Breast epithelium (tissue), 3 donors: ENCODE data around the gene ATP2B2.

ENCODE experiments used
- POLR2A ChIP-seq: fragments of 450-650 bp; IDR thresholded peaks from one replicate; pipeline ENCODE4 v1.6.1; 2016; ENCODE audit warnings: antibody characterized with exemption, mild to moderate bottlenecking, moderate library complexity
- POLR2AphosphoS5 ChIP-seq, 3 donors: sonication (generic); formaldehyde crosslinking; IDR thresholded peaks; one replicate each; pipeline ENCODE4 v1.6.1; 2017; ENCODE audit warnings: antibody characterized with exemption in 3 of 3
- TF ChIP-seq, protein P1 (sequence below), 3 donors: fragments of 450-650 bp; IDR thresholded peaks; one replicate each; pipeline ENCODE4 v1.5.1; 2016 to 2017; ENCODE audit warnings: antibody characterized with exemption in 3 of 3, mild to moderate bottlenecking in 3 of 3, moderate library complexity in 3 of 3

- TF ChIP-seq, protein P1, sequence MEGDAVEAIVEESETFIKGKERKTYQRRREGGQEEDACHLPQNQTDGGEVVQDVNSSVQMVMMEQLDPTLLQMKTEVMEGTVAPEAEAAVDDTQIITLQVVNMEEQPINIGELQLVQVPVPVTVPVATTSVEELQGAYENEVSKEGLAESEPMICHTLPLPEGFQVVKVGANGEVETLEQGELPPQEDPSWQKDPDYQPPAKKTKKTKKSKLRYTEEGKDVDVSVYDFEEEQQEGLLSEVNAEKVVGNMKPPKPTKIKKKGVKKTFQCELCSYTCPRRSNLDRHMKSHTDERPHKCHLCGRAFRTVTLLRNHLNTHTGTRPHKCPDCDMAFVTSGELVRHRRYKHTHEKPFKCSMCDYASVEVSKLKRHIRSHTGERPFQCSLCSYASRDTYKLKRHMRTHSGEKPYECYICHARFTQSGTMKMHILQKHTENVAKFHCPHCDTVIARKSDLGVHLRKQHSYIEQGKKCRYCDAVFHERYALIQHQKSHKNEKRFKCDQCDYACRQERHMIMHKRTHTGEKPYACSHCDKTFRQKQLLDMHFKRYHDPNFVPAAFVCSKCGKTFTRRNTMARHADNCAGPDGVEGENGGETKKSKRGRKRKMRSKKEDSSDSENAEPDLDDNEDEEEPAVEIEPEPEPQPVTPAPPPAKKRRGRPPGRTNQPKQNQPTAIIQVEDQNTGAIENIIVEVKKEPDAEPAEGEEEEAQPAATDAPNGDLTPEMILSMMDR (IDR thresholded peaks at IDR 0.05) = no peak
- no peak for TF ChIP-seq POLR2AphosphoS5 (IDR thresholded peaks at IDR 0.05)
- TF ChIP-seq POLR2A = no peak
Measured at GRCh38 chr3:10396083-10396482, 109.3 kb downstream of the ATP2B2 start.
